Measurements from ENCODE around the gene ASH1L.
"Not testable (repeated sequence)": the region's sequence is repeated elsewhere in the genome, so short reads cannot be mapped to it uniquely, and the experiment has no call there.

ASH1L gene

GRCh38 chr1:155575608-155576007, 13.0 kb upstream of the ASH1L start:
- intact Hi-C loops (cut with micrococcal nuclease); H3K4me1 Mint-ChIP-seq (ENCODE audit: low read depth); H3K4me3 Mint-ChIP-seq; H3K27ac Mint-ChIP-seq; H3K9me3 Mint-ChIP-seq; H3K27me3 Mint-ChIP-seq: not testable (repeated sequence)
- peaks cover 14% of the 10 kb centered on the region for H3K36me3 Mint-ChIP-seq (ENCODE audit: low read depth)

- Mint-ChIP-seq H3K36me3 (ENCODE audit: low read depth) (peaks cover 14% of the 10 kb centered on the region), H3K4me3 (no peak overlapping the region), H3K27ac (no peak overlapping the region), H3K9me3 (no peaks in the 10 kb centered on the region), H3K4me1 (ENCODE audit: low read depth) (peaks cover 5% of the 10 kb centered on the region), H3K27me3 (no peaks in the 10 kb centered on the region)
- intact Hi-C loops (cut with micrococcal nuclease): no loop called here
Measured at GRCh38 chr1:155574077-155574476, 11.5 kb upstream of the ASH1L start.

- intact Hi-C loops (cut with micrococcal nuclease): no loop called here
- Mint-ChIP-seq H3K9me3 (no peaks in the 10 kb centered on the region), H3K36me3 (ENCODE audit: low read depth) (peaks cover 37% of the 10 kb centered on the region), H3K27me3 (no peaks in the 10 kb centered on the region), H3K4me1 (ENCODE audit: low read depth) (peaks cover 5% of the 10 kb centered on the region), H3K4me3 (no peak overlapping the region), H3K27ac (no peak overlapping the region)
Measured at GRCh38 chr1:155570593-155570990, 8.0 kb upstream of the ASH1L start.

GRCh38 chr1:155569988-155570592, 7.5 kb upstream of the ASH1L start:
- H3K27ac Mint-ChIP-seq: no peak overlapping the region
- H3K27me3 Mint-ChIP-seq: no peaks in the 10 kb centered on the region
- intact Hi-C loops (cut with micrococcal nuclease): no loop called here
- H3K9me3 Mint-ChIP-seq: no peaks in the 10 kb centered on the region
- peaks cover 37% of the 10 kb centered on the region for H3K36me3 Mint-ChIP-seq (ENCODE audit: low read depth)
- peaks cover 5% of the 10 kb centered on the region for H3K4me1 Mint-ChIP-seq (ENCODE audit: low read depth)
- H3K4me3 Mint-ChIP-seq: no peak overlapping the region

- Mint-ChIP-seq H3K27ac (peak overlapping the region; percentile 93), H3K4me1 (ENCODE audit: low read depth) (peaks cover 24% of the 10 kb centered on the region), H3K36me3 (ENCODE audit: low read depth) (peaks cover 47% of the 10 kb centered on the region), H3K4me3 (peak overlapping the region; percentile 99)
- intact Hi-C loops (cut with micrococcal nuclease); H3K27me3 Mint-ChIP-seq; H3K9me3 Mint-ChIP-seq: not testable (repeated sequence)
Measured at GRCh38 chr1:155563377-155564022, 897 bp upstream of the ASH1L start.

GRCh38 chr1:155561779-155562580, 623 bp downstream of the ASH1L start:
- Mint-ChIP-seq H3K36me3 (ENCODE audit: low read depth) (peaks cover 34% of the 10 kb centered on the region), H3K4me3 (peak overlapping the region; percentile 99), H3K4me1 (ENCODE audit: low read depth) (peaks cover 27% of the 10 kb centered on the region), H3K27ac (peak overlapping the region; percentile 93)
- H3K9me3 Mint-ChIP-seq; intact Hi-C loops (cut with micrococcal nuclease); H3K27me3 Mint-ChIP-seq: not testable (repeated sequence)

GRCh38 chr1:155555915-155556314, 6.7 kb downstream of the ASH1L start:
- no peak overlapping the region for H3K4me3 Mint-ChIP-seq
- no peaks in the 10 kb centered on the region for H3K27me3 Mint-ChIP-seq
- no peak overlapping the region for H3K27ac Mint-ChIP-seq
- no peaks in the 10 kb centered on the region for H3K9me3 Mint-ChIP-seq
- peaks cover 44% of the 10 kb centered on the region for H3K36me3 Mint-ChIP-seq (ENCODE audit: low read depth)
- intact Hi-C loops (cut with micrococcal nuclease): no loop called here
- H3K4me1 Mint-ChIP-seq (ENCODE audit: low read depth): peaks cover 35% of the 10 kb centered on the region

- Mint-ChIP-seq H3K4me3 (no peak overlapping the region), H3K27ac (no peak overlapping the region), H3K36me3 (ENCODE audit: low read depth) (peaks cover 41% of the 10 kb centered on the region), H3K4me1 (ENCODE audit: low read depth) (peaks cover 26% of the 10 kb centered on the region), H3K27me3 (no peaks in the 10 kb centered on the region), H3K9me3 (no peaks in the 10 kb centered on the region)
- intact Hi-C loops (cut with micrococcal nuclease): no loop called here
Measured at GRCh38 chr1:155553349-155553748, 9.3 kb downstream of the ASH1L start.

- Mint-ChIP-seq H3K27ac (peak overlapping the region; percentile 16), H3K9me3 (no peaks in the 10 kb centered on the region), H3K4me3 (no peak overlapping the region), H3K27me3 (no peaks in the 10 kb centered on the region), H3K4me1 (ENCODE audit: low read depth) (peaks cover 34% of the 10 kb centered on the region), H3K36me3 (ENCODE audit: low read depth) (peaks cover 41% of the 10 kb centered on the region)
- intact Hi-C loops (cut with micrococcal nuclease): no loop called here
Measured at GRCh38 chr1:155548706-155549105, 13.9 kb downstream of the ASH1L start.

GRCh38 chr1:155540000-155540874, 22.4 kb downstream of the ASH1L start:
- Mint-ChIP-seq H3K27me3 (no peaks in the 10 kb centered on the region), H3K27ac (peak overlapping the region; percentile 28), H3K4me1 (ENCODE audit: low read depth) (peaks cover 28% of the 10 kb centered on the region), H3K36me3 (ENCODE audit: low read depth) (peaks cover 23% of the 10 kb centered on the region), H3K9me3 (no peaks in the 10 kb centered on the region), H3K4me3 (no peak overlapping the region)
- intact Hi-C loops (cut with micrococcal nuclease): no loop called here

- Mint-ChIP-seq H3K27ac (peak overlapping the region; percentile 55), H3K9me3 (no peaks in the 10 kb centered on the region), H3K4me3 (no peak overlapping the region), H3K4me1 (ENCODE audit: low read depth) (peaks cover 36% of the 10 kb centered on the region), H3K36me3 (ENCODE audit: low read depth) (peaks cover 24% of the 10 kb centered on the region), H3K27me3 (no peaks in the 10 kb centered on the region)
- intact Hi-C loops (cut with micrococcal nuclease): no loop called here
Measured at GRCh38 chr1:155537193-155537592, 25.4 kb downstream of the ASH1L start.

GRCh38 chr1:155531624-155532023, 31.0 kb downstream of the ASH1L start:
- intact Hi-C loops (cut with micrococcal nuclease): no loop called here

GRCh38 chr1:155529929-155530328, 32.7 kb downstream of the ASH1L start:
- intact Hi-C loops (cut with micrococcal nuclease): no loop called here
- Mint-ChIP-seq H3K4me3 (no peak overlapping the region), H3K36me3 (ENCODE audit: low read depth) (peaks cover 30% of the 10 kb centered on the region), H3K9me3 (no peaks in the 10 kb centered on the region), H3K27ac (peak overlapping the region; percentile 28), H3K4me1 (ENCODE audit: low read depth) (peaks cover 31% of the 10 kb centered on the region), H3K27me3 (no peaks in the 10 kb centered on the region)

More at GRCh38 chr1:155531624-155532023, 31.0 kb downstream of the ASH1L start:
- Mint-ChIP-seq H3K36me3 (ENCODE audit: low read depth) (peaks cover 24% of the 10 kb centered on the region), H3K9me3 (no peaks in the 10 kb centered on the region), H3K4me3 (no peak overlapping the region), H3K4me1 (ENCODE audit: low read depth) (peaks cover 37% of the 10 kb centered on the region), H3K27ac (no peak overlapping the region), H3K27me3 (no peaks in the 10 kb centered on the region)
